C4-2B (cell line): Measurements from ENCODE around the gene ATP13A3.

ENCODE experiments used
- ZFX ChIP-seq: fragments of 450-650 bp; IDR thresholded peaks from 2 replicates; pipeline ENCODE4 v1.6.1; 2017
- TF ChIP-seq, protein P1 (sequence below): fragments of 450-650 bp; conservative IDR thresholded peaks from 2 replicates; pipeline ENCODE4 v1.5.1; 2017; ENCODE audit warnings: mild to moderate bottlenecking

DNA sequence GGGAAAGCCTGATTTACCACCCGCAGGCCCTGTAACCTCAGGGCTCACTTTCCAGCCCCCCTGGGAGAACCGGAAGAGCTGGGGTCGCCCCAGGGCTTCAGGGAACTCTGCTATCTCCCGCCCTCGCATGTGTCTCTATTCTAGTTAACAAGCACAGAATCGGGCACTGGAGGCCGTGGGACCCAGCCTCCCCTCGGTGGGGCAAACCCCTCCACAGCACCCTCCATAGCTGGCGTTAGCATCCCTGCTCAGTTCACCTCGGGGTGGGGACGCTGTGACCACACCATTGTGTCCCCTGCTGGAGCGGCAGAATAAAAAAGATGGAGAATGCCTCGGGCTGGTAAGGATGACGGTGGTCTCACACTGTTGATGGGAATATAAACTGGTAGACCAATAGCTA is 113.8 kb downstream of the ATP13A3 start:
- TF ChIP-seq, protein P1, sequence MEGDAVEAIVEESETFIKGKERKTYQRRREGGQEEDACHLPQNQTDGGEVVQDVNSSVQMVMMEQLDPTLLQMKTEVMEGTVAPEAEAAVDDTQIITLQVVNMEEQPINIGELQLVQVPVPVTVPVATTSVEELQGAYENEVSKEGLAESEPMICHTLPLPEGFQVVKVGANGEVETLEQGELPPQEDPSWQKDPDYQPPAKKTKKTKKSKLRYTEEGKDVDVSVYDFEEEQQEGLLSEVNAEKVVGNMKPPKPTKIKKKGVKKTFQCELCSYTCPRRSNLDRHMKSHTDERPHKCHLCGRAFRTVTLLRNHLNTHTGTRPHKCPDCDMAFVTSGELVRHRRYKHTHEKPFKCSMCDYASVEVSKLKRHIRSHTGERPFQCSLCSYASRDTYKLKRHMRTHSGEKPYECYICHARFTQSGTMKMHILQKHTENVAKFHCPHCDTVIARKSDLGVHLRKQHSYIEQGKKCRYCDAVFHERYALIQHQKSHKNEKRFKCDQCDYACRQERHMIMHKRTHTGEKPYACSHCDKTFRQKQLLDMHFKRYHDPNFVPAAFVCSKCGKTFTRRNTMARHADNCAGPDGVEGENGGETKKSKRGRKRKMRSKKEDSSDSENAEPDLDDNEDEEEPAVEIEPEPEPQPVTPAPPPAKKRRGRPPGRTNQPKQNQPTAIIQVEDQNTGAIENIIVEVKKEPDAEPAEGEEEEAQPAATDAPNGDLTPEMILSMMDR: no peak
- TF ChIP-seq ZFX: no peak
